KMS-11 (cell line): ENCODE data around the gene TAF11L7.
"Not testable (repeated sequence)": the region's sequence is repeated elsewhere in the genome, so short reads cannot be mapped to it uniquely, and the experiment has no call there.

Experiments used
- H2AFZ ChIP-seq: fragments of 200-600 bp; sonication (generic); 2 replicates; pipeline ENCODE4 v1.6.1; 2016; ENCODE audit warnings: antibody characterized with exemption, mixed run types, low read depth
- H3K27ac ChIP-seq: fragments of 200-600 bp; sonication (generic); 2 replicates; pipeline ENCODE4 v1.6.1; 2016; ENCODE audit warnings: mild to moderate bottlenecking, mixed run types
- H3K27me3 ChIP-seq: fragments of 200-600 bp; sonication (generic); 2 replicates; pipeline ENCODE4 v1.6.1; 2017; ENCODE audit warnings: mild to moderate bottlenecking, low read depth, mixed run types, moderate library complexity; ENCODE audit not compliant: insufficient read depth
- H3K36me3 ChIP-seq: fragments of 200-600 bp; sonication (generic); 2 replicates; pipeline ENCODE4 v1.6.1; 2017; ENCODE audit warnings: mild to moderate bottlenecking, mixed run types; ENCODE audit not compliant: insufficient read depth
- H3K4me1 ChIP-seq: fragments of 200-600 bp; sonication (generic); 2 replicates; pipeline ENCODE4 v1.6.1; 2016; ENCODE audit warnings: mild to moderate bottlenecking, low read depth, mixed run types; ENCODE audit not compliant: poor library complexity, severe bottlenecking
- H3K4me2 ChIP-seq: fragments of 200-600 bp; sonication (generic); 2 replicates; pipeline ENCODE4 v1.7.0; 2016; ENCODE audit warnings: mild to moderate bottlenecking, mixed run types
- H3K4me3 ChIP-seq: fragments of 200-600 bp; sonication (generic); IDR thresholded peaks from 2 replicates; pipeline ENCODE4 v1.6.1; 2017; ENCODE audit warnings: low read depth, low read length, mixed read lengths; ENCODE audit not compliant: insufficient read depth
- H3K79me2 ChIP-seq: fragments of 200-600 bp; sonication (generic); 2 replicates; pipeline ENCODE4 v1.6.1; 2016; ENCODE audit warnings: low read depth, mixed run types; ENCODE audit not compliant: insufficient read depth
- H3K9ac ChIP-seq: fragments of 200-600 bp; sonication (generic); 2 replicates; pipeline ENCODE4 v1.6.1; 2016; ENCODE audit warnings: mild to moderate bottlenecking, mixed run types
- H4K20me1 ChIP-seq: fragments of 200-600 bp; sonication (generic); 2 replicates; pipeline ENCODE4 v1.6.1; 2016; ENCODE audit warnings: mild to moderate bottlenecking, mixed run types; ENCODE audit not compliant: insufficient read depth
- CTCF ChIP-seq: fragments of 200-600 bp; sonication (generic); conservative IDR thresholded peaks from 2 replicates; pipeline ENCODE4 v1.6.1; 2017; ENCODE audit warnings: low read depth, mild to moderate bottlenecking, antibody characterized with exemption, low read length, moderate library complexity, mixed read lengths

TAF11L7 gene

GRCh38 chr5:17619354-17619753, 33.8 kb upstream of the TAF11L7 start:
- H3K27me3 ChIP-seq = no peaks in the 10 kb centered on the region
- no peak overlapping the region for H2AFZ ChIP-seq
- H3K79me2 ChIP-seq = no peaks in the 10 kb centered on the region
- no peaks in the 10 kb centered on the region for H3K4me1 ChIP-seq
- no peaks in the 10 kb centered on the region for H4K20me1 ChIP-seq
- no peak for TF ChIP-seq CTCF
- H3K27ac ChIP-seq = no peak overlapping the region
- no peak overlapping the region for H3K4me3 ChIP-seq
- no peak overlapping the region for H3K4me2 ChIP-seq
- H3K36me3 ChIP-seq = no peaks in the 10 kb centered on the region
- H3K9ac ChIP-seq = no peak overlapping the region

- Histone ChIP-seq H3K9ac (no peak overlapping the region), H4K20me1 (no peaks in the 10 kb centered on the region), H3K4me3 (no peak overlapping the region), H3K4me1 (no peaks in the 10 kb centered on the region), H3K27ac (no peak overlapping the region), H3K36me3 (no peaks in the 10 kb centered on the region), H2AFZ (no peak overlapping the region), H3K4me2 (no peak overlapping the region), H3K79me2 (no peaks in the 10 kb centered on the region), H3K27me3 (no peaks in the 10 kb centered on the region)
- no peak for TF ChIP-seq CTCF
Measured at GRCh38 chr5:17614872-17615605, 29.5 kb upstream of the TAF11L7 start.

GRCh38 chr5:17610092-17610491, 24.5 kb upstream of the TAF11L7 start, which contains the start of gene TAF11L12:
TAF11L12 (plus strand) TSS chr5:17610392.
- H3K4me2 ChIP-seq, H2AFZ ChIP-seq, H3K4me1 ChIP-seq, H3K9ac ChIP-seq, H3K4me3 ChIP-seq, H3K27me3 ChIP-seq, H4K20me1 ChIP-seq, H3K79me2 ChIP-seq, H3K27ac ChIP-seq, H3K36me3 ChIP-seq: not testable (repeated sequence)

- not testable (repeated sequence) for H3K27me3 ChIP-seq, H3K4me1 ChIP-seq
Measured at GRCh38 chr5:17607461-17607860, 21.9 kb upstream of the TAF11L7 start.

GRCh38 chr5:17604951-17605350, 19.4 kb upstream of the TAF11L7 start:
- Histone ChIP-seq H2AFZ (no peak overlapping the region), H3K4me1 (no peaks in the 10 kb centered on the region), H3K79me2 (no peaks in the 10 kb centered on the region), H3K27ac (no peak overlapping the region), H3K27me3 (no peaks in the 10 kb centered on the region), H3K4me3 (no peak overlapping the region), H4K20me1 (no peaks in the 10 kb centered on the region), H3K36me3 (no peaks in the 10 kb centered on the region), H3K4me2 (no peak overlapping the region), H3K9ac (no peak overlapping the region)
- no peak for TF ChIP-seq CTCF

More at GRCh38 chr5:17607461-17607860, 21.9 kb upstream of the TAF11L7 start:
- H3K27ac ChIP-seq, H2AFZ ChIP-seq, H3K79me2 ChIP-seq, H4K20me1 ChIP-seq, H3K4me2 ChIP-seq, H3K36me3 ChIP-seq, H3K4me3 ChIP-seq, H3K9ac ChIP-seq: not testable (repeated sequence)

- H3K36me3 ChIP-seq, H3K4me1 ChIP-seq, H3K27ac ChIP-seq, H3K9ac ChIP-seq, H2AFZ ChIP-seq, H3K4me3 ChIP-seq, H3K79me2 ChIP-seq, H4K20me1 ChIP-seq, H3K4me2 ChIP-seq, H3K27me3 ChIP-seq: not testable (repeated sequence)
Measured at GRCh38 chr5:17603880-17604279, 18.3 kb upstream of the TAF11L7 start, which contains the start of gene TAF11L11. TAF11L11 (plus strand) TSS chr5:17604183.

- H2AFZ ChIP-seq, H3K4me1 ChIP-seq, H3K79me2 ChIP-seq, H3K4me3 ChIP-seq, H4K20me1 ChIP-seq, H3K36me3 ChIP-seq, H3K27me3 ChIP-seq, H3K9ac ChIP-seq, H3K27ac ChIP-seq, H3K4me2 ChIP-seq: not testable (repeated sequence)
Measured at GRCh38 chr5:17597728-17598127, 12.2 kb upstream of the TAF11L7 start, which contains the start of gene TAF11L10. TAF11L10 (minus strand) TSS chr5:17597828.

- not testable (repeated sequence) for H3K27ac ChIP-seq, H3K79me2 ChIP-seq, H3K27me3 ChIP-seq, H3K4me1 ChIP-seq, H3K4me3 ChIP-seq, H3K36me3 ChIP-seq, H2AFZ ChIP-seq, H3K9ac ChIP-seq, H4K20me1 ChIP-seq, H3K4me2 ChIP-seq
Measured at GRCh38 chr5:17594255-17594654, 8.7 kb upstream of the TAF11L7 start, which contains the start of gene TAF11L9. TAF11L9 (minus strand) TSS chr5:17594394.
